GM19324 (cell line): ENCODE data around the gene STPG3.
A peak's percentile ranks its signal among the peaks of the same experiment; 100 is the strongest.

Experiments used
- ATAC-seq: cut with Tn5 transposase; IDR thresholded peaks from one replicate; pipeline ENCODE4 v1.9.1; 2021; ENCODE audit warnings: mild to moderate bottlenecking, moderate library complexity; ENCODE audit not compliant: unreplicated experiment, low FRiP score

STPG3 gene

DNA sequence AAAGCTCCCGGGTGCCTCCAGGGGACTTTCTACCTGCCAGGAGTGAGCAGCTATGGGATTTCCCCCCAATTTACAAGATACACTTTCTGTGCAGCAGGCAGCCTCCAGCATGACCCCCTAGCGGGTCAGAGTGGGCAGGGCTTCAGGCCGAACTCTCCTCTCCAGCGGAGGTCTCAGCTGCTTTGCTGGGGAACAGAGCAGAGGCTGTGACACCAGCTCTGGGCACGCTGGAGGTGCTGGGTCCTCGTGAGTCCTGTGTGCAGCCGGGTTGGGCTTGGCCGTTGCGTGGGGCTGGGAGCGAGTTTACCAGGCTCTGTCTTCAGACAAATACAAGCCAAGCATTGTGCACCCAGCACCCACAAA lies 48.1 kb downstream of the STPG3 start:
- ATAC-seq = no peak

DNA sequence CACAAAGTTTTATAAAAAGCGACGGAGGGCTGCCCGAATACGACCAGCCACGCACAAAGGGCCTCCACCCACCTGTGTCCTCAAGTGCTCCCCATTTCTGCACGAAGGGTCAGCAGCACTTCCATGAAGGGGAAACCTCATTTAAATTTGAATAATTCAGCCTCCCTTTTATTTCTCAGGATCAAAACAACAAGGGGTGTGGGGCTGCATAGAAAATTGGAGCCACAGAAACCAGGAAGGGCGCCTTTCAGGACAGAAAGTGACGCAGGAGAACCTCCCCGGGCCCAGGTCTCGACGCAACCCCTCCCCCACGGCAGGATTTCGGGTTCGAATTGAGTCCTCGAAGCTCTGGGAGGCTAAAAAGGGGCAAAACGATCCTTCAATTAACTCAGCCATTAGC lies 48.9 kb downstream of the STPG3 start:
- ATAC-seq = no peak

DNA sequence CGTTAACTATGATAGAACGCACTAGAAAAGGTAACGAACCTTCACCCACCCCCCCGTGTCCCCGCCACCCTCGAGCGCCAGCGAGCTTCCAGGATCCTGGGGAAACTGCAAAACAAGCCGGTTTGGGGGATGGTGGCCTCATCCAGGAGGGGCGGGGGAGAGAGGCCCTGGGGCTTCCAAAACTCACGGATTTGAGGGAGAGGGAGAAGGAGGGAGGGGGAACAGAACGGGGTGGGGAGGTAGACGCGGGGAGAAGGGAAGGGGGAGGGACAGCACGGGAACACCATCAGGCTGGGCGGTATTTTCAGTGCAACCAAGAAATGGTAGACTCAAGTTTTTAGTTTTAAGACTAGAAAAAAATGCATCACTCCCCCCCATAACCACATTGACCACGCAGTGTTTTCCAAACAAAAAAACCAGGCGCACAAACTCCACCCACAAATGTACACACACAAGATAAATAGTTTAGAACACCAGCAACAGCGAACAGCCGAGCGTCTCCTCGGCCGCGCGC lies 49.5 kb downstream of the STPG3 start:
- no peak for ATAC-seq

- no peak for ATAC-seq
Measured at GRCh38 chr9:137301081-137301947, 50.2 kb downstream of the STPG3 start.

DNA sequence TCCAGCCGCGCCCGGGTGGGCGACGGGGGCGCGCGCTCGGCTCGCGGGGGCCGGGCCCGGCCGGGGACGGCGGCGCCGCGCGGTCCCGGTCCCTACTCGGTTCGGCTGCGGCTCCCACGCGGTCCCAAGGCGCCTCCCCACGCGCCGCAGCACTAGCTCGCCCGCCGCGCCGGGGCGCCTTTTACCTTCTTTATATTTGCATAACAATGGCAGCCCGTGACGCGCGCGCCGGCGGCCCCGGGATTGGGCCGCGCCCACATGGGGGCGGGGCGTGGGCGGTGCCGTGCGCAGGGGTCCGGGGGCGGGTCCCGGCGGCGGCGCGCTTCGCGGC lies 51.0 kb downstream of the STPG3 start, which contains the start of gene NRARP:
Gene NRARP, minus strand, starts transcription at position 154 of the 331 bp plus-strand sequence. CDS start 343 bp downstream, outside the sequence.
- ATAC-seq = peak; percentile 79

- peak; percentile 29 for ATAC-seq
Measured at GRCh38 chr9:137302449-137303150, 51.5 kb downstream of the STPG3 start.
